Measurements from ENCODE around the gene DDT. TPM values are rescaled to one million over a fixed set of nuclear protein-coding genes. Genes with fewer than 3 reads are reported as not detected.
"Not testable (repeated sequence)": the region's sequence is repeated elsewhere in the genome, so short reads cannot be mapped to it uniquely, and the experiment has no call there.

The DDT gene
- total and polyA plus RNA-seq, 12 donors, result 118 to 300 (median 146) TPM

DNA sequence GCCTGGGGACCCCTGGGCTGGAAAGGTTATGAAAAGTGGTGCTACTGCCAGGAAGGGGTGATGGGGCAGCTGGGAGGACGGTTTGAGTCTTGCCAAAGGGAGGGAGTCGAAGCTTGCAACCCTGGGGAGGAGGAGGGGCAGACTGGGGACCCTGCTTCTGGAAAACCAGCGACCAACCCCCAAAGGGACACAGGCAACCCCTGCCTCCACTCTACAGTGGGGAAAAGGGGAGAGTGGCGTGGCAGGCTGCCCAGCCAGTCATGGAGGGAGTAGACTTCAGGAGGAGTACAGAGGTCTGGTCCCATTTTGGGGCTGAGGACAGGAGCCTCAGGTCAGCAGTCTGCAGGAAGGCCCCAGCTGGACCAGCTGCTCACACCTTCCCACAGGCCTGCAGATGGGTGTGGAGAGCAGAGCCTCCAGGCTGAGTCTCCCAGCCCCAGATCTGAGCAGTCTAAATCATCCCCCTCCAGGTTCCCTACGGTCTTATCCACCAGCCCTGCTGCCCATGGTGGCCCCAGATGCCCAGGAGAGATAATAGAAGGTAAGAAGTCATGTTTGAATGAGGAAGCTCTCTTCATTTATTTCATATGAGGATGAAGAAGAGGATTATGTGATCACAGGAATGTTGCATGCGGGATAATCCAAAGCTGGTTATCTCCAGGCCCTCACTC is 3.3 kb downstream of the DDT start:
- TF ChIP-seq, protein P1, sequence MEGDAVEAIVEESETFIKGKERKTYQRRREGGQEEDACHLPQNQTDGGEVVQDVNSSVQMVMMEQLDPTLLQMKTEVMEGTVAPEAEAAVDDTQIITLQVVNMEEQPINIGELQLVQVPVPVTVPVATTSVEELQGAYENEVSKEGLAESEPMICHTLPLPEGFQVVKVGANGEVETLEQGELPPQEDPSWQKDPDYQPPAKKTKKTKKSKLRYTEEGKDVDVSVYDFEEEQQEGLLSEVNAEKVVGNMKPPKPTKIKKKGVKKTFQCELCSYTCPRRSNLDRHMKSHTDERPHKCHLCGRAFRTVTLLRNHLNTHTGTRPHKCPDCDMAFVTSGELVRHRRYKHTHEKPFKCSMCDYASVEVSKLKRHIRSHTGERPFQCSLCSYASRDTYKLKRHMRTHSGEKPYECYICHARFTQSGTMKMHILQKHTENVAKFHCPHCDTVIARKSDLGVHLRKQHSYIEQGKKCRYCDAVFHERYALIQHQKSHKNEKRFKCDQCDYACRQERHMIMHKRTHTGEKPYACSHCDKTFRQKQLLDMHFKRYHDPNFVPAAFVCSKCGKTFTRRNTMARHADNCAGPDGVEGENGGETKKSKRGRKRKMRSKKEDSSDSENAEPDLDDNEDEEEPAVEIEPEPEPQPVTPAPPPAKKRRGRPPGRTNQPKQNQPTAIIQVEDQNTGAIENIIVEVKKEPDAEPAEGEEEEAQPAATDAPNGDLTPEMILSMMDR (IDR thresholded peaks at IDR 0.05), result no peak
- Histone ChIP-seq H3K4me1 (peaks cover 0 to 23% (median 0%) of the 10 kb centered on the region in 9 donors), H3K36me3 (peaks cover 0 to 32% (median 15%) of the 10 kb centered on the region in 9 donors), H3K4me3 (no peak overlapping the region), H3K27ac (no peak overlapping the region), H3K9me3 (no peaks in the 10 kb centered on the region), H3K27me3 (no peaks in the 10 kb centered on the region)
- intact Hi-C loops (cut with DNase I), result loop anchor here in 6 of 10 donors (5.0 to 10.0 kb wide), 4 partner anchors 39 to 56 kb away; no protein-coding TSS in a partner anchor
- 53 to 61% methylated on average over 6 of the region's 6 CpGs for WGBS, 2 donors
- ATAC-seq, result no peak
- no peak for DNase-seq

DNA sequence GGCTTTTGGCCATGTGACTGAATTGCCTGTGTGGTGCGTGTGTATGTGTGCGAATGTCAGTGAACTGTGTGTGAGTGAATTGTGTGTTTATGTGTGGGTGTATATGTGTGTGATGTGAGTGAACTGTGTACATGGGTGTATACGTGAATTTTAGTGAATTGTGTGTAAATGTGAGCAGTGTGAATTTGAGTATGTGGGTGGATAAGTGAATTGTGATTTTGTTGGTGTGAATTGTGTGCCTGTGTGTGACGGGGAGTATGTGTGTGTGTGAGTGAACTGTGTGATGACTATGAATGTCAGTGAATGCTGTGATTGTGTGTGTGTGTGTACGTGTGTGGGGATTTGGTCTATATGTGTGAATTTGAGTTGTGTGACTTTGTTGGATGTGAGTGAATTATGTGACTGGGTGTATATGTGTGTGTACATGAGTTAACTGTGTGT is 4.0 kb downstream of the DDT start:
- intact Hi-C loops (cut with DNase I), result loop anchor here in 6 of 10 donors (5.0 to 10.0 kb wide), 4 partner anchors 38 to 55 kb away; no protein-coding TSS in a partner anchor
- Histone ChIP-seq H3K27ac (no peak overlapping the region), H3K36me3 (peaks cover 0 to 32% (median 15%) of the 10 kb centered on the region in 9 donors), H3K4me3 (no peak overlapping the region), H3K9me3 (no peaks in the 10 kb centered on the region), H3K4me1 (peaks cover 0 to 23% (median 0%) of the 10 kb centered on the region in 9 donors), H3K27me3 (no peaks in the 10 kb centered on the region)
- DNase-seq, result no peak
- WGBS, 2 donors, result 66 to 72% methylated on average over 5 of the region's 5 CpGs
- TF ChIP-seq, protein P1 (IDR thresholded peaks at IDR 0.05), result no peak
- no peak for ATAC-seq

DNA sequence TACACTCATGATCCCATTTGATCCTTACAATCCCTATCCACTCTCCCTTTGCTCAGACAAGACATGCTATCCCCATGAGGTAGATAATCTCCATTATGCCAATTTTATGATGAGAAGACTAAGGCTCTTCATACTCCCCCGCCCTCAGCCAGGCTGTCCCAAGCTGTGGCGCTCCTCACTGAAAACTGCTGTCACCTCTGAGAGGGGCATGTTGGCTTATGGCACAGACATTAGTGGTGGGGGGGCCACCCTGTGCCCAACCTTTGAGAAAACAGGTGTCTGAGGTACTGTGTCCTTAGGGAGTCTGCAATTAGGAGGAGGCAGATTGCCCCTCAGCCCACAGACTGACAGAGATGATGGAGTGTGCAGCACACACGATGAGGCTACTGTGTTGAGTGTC is 5.2 kb downstream of the DDT start:
- peaks cover 0 to 23% (median 0%) of the 10 kb centered on the region in 9 donors for H3K4me1 ChIP-seq
- H3K4me3 ChIP-seq, result no peak overlapping the region
- WGBS, 2 donors, result 88 to 90% methylated on average over 3 of the region's 3 CpGs
- no peak overlapping the region for H3K27ac ChIP-seq
- DNase-seq, result no peak
- ATAC-seq, result no peak
- TF ChIP-seq, protein P1 (IDR thresholded peaks at IDR 0.05), result no peak
- intact Hi-C loops (cut with DNase I), result no loop called here
- H3K9me3 ChIP-seq, result no peaks in the 10 kb centered on the region
- peaks cover 0 to 32% (median 15%) of the 10 kb centered on the region in 9 donors for H3K36me3 ChIP-seq
- no peaks in the 10 kb centered on the region for H3K27me3 ChIP-seq

DNA sequence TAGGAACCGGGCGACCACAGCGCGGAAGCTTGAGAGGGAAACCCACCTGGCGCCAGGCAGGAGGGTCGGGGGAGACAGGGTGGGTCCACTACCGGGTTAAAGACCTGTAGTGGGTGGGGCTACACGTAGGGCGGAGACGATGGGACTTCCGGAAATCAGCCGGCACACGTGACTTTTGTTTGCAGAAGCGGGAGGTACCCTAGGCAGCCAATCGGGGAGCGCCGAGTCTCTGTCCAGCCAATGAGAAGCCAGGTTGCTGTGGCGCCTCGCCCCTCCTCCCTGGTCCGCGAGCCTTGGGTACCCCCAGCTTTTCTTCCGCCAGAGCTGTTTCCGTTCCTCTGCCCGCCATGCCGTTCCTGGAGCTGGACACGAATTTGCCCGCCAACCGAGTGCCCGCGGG is 7.7 kb downstream of the DDT start, which contains the start of gene DDTL:
DDTL (plus strand) TSS at position 321 of the 400 bp plus-strand sequence; CDS start at position 348, 27 bp downstream.
- H3K27me3 ChIP-seq; H3K4me3 ChIP-seq; H3K9me3 ChIP-seq; intact Hi-C loops (cut with DNase I); H3K27ac ChIP-seq; DNase-seq: not testable (repeated sequence)
- WGBS, 2 donors, result no CpG with 5 or more reads among the region's 30 CpGs
- Histone ChIP-seq H3K4me1 (peaks cover 0 to 23% (median 0%) of the 10 kb centered on the region in 9 donors), H3K36me3 (peaks cover 0 to 26% (median 14%) of the 10 kb centered on the region in 9 donors)
- peak; percentile 88 to 98 (median 97) for ATAC-seq

DNA sequence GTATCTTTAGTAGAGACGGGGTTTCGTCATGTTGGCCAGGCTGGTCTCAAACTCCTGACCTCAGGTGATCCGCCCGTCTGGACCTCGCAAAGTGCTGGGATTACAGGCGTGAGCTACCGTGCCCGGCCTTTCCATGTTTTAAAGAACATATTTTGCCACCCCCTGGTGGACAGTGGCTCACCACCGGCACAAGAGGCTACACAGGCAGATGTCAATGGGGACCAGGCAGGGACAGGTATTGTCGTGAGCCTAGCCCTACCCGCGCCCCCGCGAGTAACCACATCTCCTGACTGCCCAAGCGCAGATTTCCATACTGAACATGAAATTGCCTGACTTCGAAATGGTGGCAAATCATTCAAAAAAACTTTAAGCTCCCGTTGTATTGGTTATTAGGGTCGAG is 8.1 kb downstream of the DDT start:
- peak in 6 of 8 donors; percentile 37 to 51 (median 46) for ATAC-seq
- intact Hi-C loops (cut with DNase I); DNase-seq; H3K27ac ChIP-seq; H3K9me3 ChIP-seq; H3K27me3 ChIP-seq; H3K4me3 ChIP-seq: not testable (repeated sequence)
- Histone ChIP-seq H3K4me1 (peaks cover 0 to 19% (median 0%) of the 10 kb centered on the region in 9 donors), H3K36me3 (peaks cover 0 to 22% (median 9%) of the 10 kb centered on the region in 9 donors)
- no CpG with 5 or more reads among the region's 18 CpGs for WGBS, 2 donors

DNA sequence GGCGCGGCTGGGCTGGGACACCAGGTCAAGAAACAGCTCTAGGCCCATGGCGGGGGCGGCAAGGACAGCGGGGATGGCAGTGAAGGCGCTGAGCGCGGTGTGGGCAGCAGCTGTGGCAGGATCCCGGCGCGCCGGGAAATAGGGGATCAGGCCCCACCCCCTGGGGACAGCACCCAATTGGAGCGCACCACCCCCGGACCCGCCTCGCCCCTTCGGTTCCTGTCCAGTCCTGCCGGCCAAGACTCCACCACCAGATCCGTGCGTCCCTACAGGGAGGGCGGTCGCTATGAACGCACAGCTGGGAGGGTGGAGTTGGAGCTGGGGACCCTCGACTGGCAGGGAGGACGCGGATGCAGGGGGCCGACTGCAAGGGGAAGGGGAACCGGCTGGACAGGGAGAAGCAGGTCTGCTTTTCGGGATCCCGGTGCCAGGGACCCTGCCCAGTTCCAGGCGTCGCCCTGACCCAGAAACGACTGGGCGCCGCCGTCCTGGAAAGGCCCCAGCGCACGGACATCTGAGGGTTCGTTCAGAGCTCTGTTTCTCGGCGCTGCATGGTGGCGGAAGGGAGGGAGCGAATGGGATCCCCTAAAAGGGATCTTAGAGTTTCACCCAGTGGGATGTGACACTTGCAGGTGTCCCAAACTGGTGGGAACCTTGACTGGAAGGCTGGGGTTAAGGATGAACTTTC is 13.0 kb downstream of the DDT start, which contains the start of gene GSTT2B:
GSTT2B (minus strand) TSS at position 112 of the 688 bp plus-strand sequence; CDS start at position 48, 64 bp downstream.
- H3K4me1 ChIP-seq; H3K9me3 ChIP-seq; DNase-seq; intact Hi-C loops (cut with DNase I); H3K27ac ChIP-seq; H3K36me3 ChIP-seq; H3K27me3 ChIP-seq: not testable (repeated sequence)
- ATAC-seq, result peak; percentile 84 to 94 (median 89)
- peak within 1 kb of the TSS in 2 of 10 donors; percentile 32 to 35 for H3K4me3 ChIP-seq
- no CpG with 5 or more reads among the region's 43 CpGs for WGBS, 2 donors

Data from heart right ventricle (tissue), 16 donors.